Activated CD4-positive, CD25-positive, alpha-beta regulatory T cell (primary cell): ENCODE results near the gene PDZD4.
"Not testable (repeated sequence)": the region's sequence is repeated elsewhere in the genome, so short reads cannot be mapped to it uniquely, and the experiment has no call there.

Source experiments
- DNase-seq, 4 experiments: peaks; one replicate each; lab custom pipeline; 2025; lab: John Stamatoyannopoulos, UW

PDZD4 gene

DNA sequence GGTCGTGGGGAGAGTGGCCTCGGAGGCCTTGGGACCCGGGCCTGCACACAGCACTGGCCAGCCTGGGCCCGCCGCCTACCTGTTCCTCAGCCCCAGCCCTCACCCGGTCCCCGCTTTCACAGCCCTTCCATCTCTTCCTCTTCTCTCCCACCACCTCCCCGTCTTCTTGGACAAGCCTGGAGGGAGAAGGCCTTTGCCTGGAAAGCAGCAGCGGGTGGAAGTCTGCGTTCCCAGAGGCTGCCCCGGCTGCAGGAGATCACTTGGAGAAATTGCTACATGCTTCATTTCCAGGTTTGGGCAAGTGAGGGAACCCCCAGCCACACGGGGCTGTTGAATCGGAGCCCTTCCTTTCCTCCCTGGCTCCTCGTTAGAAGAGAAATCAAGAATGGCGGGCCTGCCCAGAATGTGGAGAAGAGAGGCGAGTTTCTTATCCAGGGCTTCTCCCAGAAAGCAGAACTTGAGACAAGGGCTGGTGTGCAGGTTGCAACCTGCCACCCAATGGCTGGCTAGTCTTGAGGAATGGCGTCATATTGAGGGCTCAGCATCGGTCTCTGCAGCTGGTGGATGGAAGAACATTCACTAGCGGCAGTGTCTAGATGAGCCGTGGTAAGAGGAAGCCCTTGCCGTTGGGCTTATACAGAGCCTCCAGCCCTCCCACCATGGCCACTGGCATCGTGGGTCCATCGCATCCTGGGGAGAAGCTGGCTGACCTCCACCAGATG, 1.2 kb upstream of the PDZD4 start:
- DNase-seq: no peak

GRCh38 chrX:153830640-153831428, 490 bp upstream of the PDZD4 start:
- DNase-seq: no peak

GRCh38 chrX:153829549-153829798, 870 bp downstream of the PDZD4 start:
- DNase-seq: no peak

DNA sequence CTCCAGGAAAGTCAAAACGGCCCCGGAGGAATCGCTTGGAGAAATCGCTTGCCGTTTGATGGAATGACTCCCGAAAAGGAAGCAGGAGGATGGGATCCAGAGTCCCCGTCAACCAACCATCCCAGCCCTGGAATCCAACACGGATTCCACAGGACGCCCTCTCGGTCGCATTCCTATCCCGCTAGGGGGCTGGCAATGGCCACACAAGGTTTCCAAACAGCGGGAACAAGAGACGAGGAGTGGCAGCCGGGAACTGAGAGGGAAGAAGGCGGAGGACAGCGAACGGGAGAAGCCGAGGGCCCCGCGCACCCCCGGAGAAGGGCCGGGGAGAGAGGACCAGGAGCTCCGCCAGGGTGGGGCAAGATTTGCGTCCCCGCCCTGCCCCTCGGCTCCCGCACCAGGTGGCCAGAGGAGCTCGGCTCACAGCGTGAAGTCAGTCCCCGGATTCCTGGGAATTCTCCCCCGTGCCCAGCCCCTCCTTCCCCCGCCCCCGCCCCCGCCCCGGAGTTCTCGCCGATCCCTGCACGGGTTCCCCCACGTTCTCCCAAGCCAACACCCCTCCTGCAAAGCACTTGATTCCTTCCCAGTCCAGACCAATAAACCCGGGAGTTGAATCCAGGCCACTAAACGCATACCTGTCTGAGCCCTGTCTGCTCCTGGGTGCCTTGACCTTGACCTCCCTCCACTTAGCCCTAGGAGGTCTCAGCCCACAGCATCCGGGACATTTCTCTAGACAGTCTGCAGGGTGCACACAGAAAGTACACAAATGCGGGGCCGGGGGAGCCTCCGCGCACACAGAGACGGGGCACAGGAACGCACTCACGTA, 1.4 kb downstream of the PDZD4 start:
- DNase-seq: no peak

DNA sequence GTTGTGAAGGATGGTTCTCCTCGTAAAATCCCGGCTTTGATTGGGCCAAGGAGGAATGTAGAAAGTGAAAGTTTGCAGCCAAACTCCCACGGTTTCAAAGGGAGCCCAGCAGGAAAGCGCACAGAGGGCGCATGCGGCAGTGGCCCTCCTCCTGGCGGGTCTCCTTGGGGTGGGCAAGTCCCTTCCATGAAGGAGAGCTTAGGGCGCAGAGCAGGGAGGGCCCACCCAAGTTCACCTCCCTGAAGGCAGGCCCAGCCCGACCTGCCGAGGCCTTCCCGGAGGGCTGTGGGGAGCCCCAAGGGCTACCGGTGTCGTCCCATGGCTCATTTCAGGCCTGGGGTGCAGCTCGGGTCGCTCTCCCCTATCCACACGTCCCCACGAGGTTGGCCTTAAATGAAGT, 2.0 kb downstream of the PDZD4 start:
- no peak for DNase-seq

DNA sequence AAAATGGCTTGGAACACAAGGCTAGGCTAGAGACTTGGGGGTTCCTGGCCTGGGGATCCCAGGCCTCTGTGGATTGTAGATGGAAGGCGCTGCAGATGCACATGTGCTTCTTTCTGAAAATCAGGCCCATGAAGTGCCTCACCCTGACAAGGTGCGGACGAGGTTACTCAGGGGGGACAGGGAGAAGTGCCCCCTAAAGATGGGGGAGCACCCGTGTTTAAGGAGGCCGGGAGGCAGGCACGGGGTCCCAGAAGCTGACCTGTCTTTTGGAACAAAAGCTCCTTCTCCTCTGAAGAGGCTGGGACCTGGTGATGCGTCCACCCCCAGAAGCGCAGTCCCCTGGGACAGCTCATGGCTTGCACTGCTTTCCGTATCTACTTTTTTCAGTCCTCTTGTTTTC, 2.4 kb downstream of the PDZD4 start:
- no peak for DNase-seq

- no peak for DNase-seq
These were observed 3.3 kb downstream of the PDZD4 start for GRCh38 chrX:153827016-153827415.

GRCh38 chrX:153825042-153825441, 5.3 kb downstream of the PDZD4 start:
- no peak for DNase-seq

DNA sequence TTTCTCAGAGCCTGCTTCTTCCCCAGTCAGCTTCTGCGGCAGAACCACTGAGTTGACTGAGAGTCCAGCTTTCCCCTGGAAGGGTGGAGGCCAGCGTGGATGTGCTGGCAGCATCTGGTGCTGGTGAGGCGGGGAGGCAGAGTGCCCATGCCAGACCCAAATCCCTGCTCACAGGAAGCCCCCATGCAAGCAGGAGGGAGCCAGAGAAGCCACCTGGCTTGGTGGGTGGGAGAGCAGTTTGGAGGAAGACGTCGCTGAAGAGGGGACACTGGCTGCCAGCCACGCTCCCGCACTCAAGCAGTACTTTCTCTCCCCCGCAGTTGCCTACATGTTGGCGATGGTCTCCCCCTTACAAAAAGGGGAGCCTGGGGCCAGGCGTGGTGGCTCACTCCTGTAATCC, 6.0 kb downstream of the PDZD4 start:
- no peak for DNase-seq

- no peak for DNase-seq
These were observed 9.3 kb downstream of the PDZD4 start for GRCh38 chrX:153821066-153821465.

DNA sequence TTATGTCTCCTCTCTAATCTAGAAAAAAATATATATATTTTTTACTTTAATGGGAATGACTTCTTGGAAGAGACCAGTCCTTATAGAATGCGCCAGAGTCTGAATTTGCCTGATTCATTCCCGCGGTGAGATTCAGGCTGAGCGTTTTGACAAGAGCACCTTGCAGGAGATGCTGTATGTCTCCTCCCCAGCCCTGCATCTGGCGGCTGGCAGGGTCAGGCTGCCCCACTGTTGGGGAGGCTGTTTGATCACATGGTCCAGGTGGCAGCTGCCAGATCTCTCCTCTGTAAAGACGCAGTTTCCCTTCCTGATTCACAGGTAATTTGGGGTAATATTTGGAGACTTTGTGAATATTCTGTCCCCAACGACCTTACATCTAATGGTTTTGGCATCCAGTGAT, 9.7 kb downstream of the PDZD4 start:
- DNase-seq: no peak

DNA sequence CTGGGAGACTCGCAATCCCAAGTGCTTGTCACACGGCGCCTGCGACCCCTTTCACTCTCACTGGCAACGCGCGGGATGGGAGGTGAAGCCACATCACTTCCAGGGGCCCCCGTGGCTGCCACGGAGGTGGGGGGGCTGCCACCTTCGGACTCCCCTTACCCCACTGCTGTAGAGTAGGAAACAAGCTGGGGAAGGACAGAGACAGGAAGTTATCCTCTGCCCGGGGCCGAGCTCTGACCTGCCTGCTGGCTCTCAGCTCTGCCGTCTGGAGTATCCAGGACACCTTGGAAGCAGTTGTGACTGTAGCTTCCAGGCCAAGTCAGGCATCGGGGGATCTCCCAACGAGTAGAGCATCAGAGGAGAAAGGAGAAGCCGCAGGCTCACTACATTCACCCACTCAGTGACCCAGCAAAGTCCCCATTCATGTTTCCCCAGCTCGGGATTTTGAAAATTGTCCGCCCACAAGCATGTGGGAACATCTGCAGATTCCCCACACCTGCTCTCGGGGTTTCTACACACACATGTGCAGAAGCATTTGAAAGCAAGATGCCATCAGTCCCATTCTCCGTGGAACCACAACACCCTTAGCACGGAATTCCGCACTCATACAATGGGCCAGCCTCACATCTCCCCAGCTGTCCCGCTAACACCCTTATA, 10.8 kb downstream of the PDZD4 start:
- no peak for DNase-seq

GRCh38 chrX:153818571-153819383, 11.6 kb downstream of the PDZD4 start:
- no peak for DNase-seq

GRCh38 chrX:153818064-153818463, 12.3 kb downstream of the PDZD4 start:
- not testable (repeated sequence) for DNase-seq

GRCh38 chrX:153816831-153817690, 13.3 kb downstream of the PDZD4 start:
- no peak for DNase-seq

GRCh38 chrX:153814591-153815315, 15.6 kb downstream of the PDZD4 start:
- DNase-seq: no peak

DNA sequence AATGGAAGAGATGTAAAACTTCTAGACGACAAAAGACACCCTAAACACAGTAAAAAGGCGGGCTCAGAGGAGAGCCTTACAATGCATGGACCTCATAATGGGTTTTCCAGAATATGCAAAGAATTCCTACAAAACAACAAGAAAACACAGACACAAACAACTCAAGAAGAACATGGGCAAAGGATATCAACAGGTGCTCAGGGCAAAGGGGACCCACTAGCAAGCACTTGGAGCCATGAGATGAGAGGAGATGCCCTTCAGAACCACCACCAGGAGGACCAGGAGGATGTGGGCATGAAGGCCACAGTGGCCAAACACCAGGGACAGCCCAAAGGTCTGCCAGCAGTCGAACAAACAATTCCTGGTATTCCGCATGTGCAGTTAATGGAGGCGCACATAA, 17.2 kb downstream of the PDZD4 start:
- DNase-seq: no peak

GRCh38 chrX:153812220-153812619, 18.1 kb downstream of the PDZD4 start:
- no peak for DNase-seq

DNA sequence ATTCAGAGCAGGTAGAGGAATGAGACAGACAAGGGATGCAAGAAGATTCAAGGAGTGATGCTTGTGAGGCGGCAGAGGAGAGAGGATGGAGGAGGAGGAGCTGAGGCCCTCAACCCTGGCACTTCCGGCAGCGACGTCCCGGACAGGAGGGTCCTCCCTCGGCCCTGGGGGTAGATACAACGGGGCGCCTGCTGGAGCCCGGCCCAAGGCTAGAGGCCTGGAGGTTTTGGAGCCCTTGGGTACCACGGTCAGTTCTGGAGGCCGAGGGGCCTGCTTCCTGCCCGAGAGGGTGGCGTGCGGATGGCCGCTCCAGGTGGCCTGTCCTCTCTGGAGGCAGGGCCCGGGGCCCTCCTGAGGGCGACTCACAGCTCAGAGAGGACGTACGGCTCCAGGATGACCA, 22.4 kb downstream of the PDZD4 start:
- DNase-seq: no peak

GRCh38 chrX:153806999-153807575, 23.3 kb downstream of the PDZD4 start:
- no peak for DNase-seq
